GM12874 (cell line): ENCODE results near the gene BAIAP3.

ENCODE experiments used
- CTCF ChIP-seq: IDR thresholded peaks from 2 replicates; pipeline ENCODE4 v1.5.1; 2011; ENCODE audit warnings: low read depth, mild to moderate bottlenecking, control low read depth, low read length, moderate library complexity; ENCODE audit not compliant: insufficient read depth

BAIAP3 gene

DNA sequence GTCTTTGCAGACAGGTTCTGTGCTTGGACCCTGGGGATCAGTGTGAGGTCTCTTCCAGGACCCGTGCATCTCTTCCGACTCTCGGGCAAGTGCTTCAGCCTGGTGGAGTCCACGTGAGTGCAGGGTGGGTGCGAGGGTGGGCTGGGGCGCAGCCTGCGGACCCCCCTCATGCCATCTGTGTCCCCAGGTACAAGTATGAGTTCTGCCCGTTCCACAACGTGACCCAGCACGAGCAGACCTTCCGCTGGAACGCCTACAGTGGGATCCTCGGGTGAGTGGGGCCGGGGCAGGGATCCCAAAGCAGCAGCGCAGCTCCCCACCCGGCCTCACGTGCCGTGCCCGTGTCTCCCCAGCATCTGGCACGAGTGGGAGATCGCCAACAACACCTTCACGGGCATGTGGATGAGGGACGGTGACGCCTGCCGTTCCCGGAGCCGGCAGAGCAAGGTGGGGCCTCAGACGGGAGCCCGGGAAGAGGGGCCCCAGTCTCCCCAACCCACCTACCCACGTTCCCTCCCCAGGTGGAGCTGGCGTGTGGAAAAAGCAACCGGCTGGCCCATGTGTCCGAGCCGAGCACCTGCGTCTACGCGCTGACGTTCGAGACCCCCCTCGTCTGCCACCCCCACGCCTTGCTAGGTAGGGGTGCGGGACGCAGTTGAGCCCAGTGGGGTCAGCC, 28.4 kb downstream of the BAIAP3 start:
- TF ChIP-seq CTCF, result no peak

- TF ChIP-seq CTCF, result no peak
Observed at GRCh38 chr16:1362807-1363206, 29.4 kb downstream of the BAIAP3 start.

GRCh38 chr16:1363501-1364041, 30.1 kb downstream of the BAIAP3 start:
- peak; percentile 95 for TF ChIP-seq CTCF

DNA sequence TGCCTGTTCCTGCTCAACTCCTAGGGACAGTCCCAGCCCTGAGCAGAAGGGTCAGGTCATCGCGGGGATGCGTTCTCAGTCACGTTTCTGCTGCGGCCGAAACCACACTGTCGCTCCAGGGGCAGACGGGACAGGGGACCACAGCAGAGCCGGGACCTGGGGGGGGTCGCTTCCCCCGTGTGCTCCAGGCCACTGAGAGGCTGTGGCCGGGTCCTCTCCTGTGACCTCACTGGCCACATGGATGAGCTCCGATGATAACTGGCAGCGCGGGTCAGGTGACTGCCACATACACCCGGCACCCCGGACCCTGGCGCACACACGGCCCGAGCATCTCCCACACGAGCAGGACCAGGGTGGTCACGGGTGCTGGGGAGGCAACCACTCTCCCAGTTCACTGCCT, 31.1 kb downstream of the BAIAP3 start:
- no peak for TF ChIP-seq CTCF

GRCh38 chr16:1366060-1366711, 32.7 kb downstream of the BAIAP3 start:
- TF ChIP-seq CTCF, result no peak

DNA sequence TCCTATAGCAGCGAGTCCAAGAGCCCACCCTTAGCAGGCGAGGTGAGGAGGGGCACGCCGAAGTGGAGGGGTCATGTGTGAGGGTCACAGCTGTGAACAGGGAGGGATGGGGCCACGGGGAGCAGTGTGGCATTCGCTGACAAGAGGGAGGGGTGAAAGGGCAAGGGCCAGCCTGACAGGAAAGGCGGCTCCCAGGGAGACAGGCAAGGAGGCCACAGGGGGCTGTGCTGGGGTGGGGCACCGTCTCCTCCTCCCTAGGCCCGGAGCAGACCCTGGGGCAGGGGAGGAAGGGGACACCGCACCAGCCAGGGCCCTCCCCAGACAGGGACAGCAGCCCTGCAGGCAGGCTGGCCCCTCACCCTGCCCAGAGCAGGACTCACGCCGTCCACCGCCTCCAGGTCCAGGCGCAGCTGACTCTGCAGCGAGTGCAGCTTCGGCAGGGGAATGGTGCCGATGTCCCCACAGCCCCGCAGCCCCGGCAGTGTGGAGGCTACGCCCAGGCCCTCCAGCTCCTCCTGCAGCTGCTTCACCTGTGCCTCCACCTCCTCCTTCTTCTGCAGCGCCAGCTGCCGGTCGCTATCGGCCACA, 33.4 kb downstream of the BAIAP3 start:
- no peak for TF ChIP-seq CTCF

DNA sequence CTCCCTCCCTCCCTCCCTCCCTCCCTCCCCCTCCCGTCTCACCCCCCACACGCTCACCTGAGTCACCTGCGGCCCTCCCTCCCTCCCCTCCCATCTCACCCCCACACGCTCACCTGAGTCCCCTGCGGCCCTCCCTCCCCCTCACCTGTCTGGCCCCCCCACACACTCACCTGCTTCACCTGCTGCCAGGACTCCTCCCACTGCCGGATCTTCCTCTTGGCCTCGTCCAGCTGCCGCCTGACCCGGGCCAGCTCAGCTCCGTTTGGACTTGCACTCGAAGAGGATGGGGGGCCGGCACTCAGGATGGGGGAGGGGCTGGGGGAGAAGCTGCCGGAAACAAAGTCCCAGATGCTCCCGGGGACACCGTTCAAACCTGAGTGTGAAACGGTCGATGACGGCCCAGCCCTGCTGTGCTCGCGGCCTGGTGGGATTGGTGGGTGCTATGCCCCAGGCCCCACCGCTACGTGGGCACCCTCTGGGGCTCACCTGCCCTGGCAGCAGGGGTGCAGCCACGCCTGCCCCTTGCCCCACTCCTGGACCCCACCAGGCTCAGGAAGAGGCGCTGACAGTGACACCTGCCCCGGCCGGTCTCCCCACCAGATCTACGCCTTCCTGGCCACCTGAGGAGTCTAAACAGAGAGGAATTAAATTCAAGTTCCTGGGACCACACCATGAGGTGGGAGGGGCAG, 34.2 kb downstream of the BAIAP3 start:
- TF ChIP-seq CTCF, result no peak
